Measurements from ENCODE around the gene SEMA4C. TPM values are rescaled to one million over a fixed set of nuclear protein-coding genes. Genes with fewer than 3 reads are reported as not detected.

The SEMA4C gene
- total RNA-seq, 1 donor from 2014 or later = 39.1 TPM

DNA sequence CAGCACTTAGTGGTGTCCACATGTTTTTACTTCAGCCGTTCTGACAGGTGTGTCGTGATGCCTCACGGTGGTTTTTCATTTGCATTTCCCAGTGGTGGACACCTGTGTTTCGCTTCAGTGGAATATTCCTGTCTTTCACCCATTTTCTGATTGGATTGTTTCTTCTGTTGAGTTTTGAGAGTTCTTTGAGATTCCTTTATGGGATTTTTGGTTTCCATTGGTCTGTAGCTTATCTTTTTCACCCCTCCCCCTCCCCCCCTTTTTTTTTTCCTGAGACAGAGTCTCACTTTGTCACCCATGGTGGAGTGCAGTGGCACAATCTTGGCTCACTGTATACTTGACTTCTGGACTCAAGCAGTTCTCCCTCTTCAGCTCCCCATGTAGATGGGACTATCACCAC is 34.0 kb downstream of the SEMA4C start:
- Histone ChIP-seq H3K27me3 (no peaks in the 10 kb centered on the region), H3K4me2 (no peak overlapping the region), H3K4me1 (peaks cover 20% of the 10 kb centered on the region), H3K27ac (no peak overlapping the region), H3K9me3 (ENCODE audit: low read depth) (no peaks in the 10 kb centered on the region), H2AFZ (replicated peaks) (no peak overlapping the region), H3K9ac (no peak overlapping the region), H3F3A (ENCODE audit: low read depth) (peaks cover 26% of the 10 kb centered on the region), H3K4me3 (no peak overlapping the region), H3K36me3 (no peaks in the 10 kb centered on the region), H4K20me1 (ENCODE audit: low read depth) (peaks cover 23% of the 10 kb centered on the region), H3K79me2 (ENCODE audit: low read depth) (no peaks in the 10 kb centered on the region)
- TF ChIP-seq EZH2phosphoT487 (IDR thresholded peaks at IDR 0.05) (no peak), EZH2 (IDR thresholded peaks at IDR 0.05) (no peak)
- TF ChIP-seq, protein P1, sequence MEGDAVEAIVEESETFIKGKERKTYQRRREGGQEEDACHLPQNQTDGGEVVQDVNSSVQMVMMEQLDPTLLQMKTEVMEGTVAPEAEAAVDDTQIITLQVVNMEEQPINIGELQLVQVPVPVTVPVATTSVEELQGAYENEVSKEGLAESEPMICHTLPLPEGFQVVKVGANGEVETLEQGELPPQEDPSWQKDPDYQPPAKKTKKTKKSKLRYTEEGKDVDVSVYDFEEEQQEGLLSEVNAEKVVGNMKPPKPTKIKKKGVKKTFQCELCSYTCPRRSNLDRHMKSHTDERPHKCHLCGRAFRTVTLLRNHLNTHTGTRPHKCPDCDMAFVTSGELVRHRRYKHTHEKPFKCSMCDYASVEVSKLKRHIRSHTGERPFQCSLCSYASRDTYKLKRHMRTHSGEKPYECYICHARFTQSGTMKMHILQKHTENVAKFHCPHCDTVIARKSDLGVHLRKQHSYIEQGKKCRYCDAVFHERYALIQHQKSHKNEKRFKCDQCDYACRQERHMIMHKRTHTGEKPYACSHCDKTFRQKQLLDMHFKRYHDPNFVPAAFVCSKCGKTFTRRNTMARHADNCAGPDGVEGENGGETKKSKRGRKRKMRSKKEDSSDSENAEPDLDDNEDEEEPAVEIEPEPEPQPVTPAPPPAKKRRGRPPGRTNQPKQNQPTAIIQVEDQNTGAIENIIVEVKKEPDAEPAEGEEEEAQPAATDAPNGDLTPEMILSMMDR (IDR thresholded peaks at IDR 0.05) = no peak
- peaks cover 22% of the 10 kb centered on the region for H3K4me1 Mint-ChIP-seq
- H3K27ac Mint-ChIP-seq = no peak overlapping the region
- no peaks in the 10 kb centered on the region for H3K9me3 Mint-ChIP-seq
- no peak overlapping the region for H3K4me3 Mint-ChIP-seq
- peaks cover 5% of the 10 kb centered on the region for H3K27me3 Mint-ChIP-seq (ENCODE audit: insufficient read depth, low read depth)
- DNase-seq (ENCODE audit: low spot score) = no peak
- H3K36me3 Mint-ChIP-seq = peaks cover 20% of the 10 kb centered on the region

DNA sequence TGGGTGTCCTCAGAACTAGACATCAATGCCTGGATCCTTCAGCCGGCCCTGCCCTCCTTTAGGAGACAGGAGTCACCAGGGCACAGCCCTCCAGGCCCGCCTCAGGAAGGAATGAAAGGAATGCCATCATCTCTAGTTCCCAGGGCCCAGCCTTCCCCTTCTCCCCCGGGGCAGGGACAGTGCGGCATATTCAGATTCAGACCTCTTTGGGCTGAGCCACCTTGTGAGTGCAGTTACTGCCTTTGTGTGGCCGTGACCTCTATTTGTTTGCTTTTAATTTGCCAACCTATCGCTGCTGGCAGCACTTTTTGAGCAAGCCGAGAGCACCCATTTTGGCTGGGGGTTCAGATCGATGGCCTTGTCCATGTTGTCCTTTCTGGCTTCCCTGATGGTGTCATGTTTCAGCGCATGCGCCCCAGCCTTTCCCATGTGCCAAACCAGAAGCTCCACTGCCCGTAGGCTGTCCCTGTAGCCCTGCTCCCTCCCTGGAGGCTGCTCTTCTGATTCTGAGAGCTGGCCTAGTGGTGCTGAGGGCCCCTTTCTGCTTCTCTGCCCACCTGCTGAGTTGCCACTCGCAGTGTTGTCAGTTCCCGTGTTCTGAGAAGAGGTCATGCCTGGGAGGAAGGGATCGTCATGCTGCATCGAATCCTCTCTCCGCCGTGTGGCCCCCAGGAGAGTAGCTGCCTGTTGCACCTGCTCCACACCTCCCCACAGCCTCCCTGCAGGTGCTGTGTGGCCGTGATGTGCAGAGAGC is 36.9 kb downstream of the SEMA4C start:
- Histone ChIP-seq H3K9me3 (ENCODE audit: low read depth) (no peaks in the 10 kb centered on the region), H3F3A (ENCODE audit: low read depth) (peaks cover 30% of the 10 kb centered on the region), H3K4me2 (peak overlapping the region; percentile 73), H3K9ac (no peak overlapping the region), H3K4me3 (peak overlapping the region; percentile 27), H2AFZ (replicated peaks) (peak overlapping the region; percentile 64), H4K20me1 (ENCODE audit: low read depth) (peaks cover 27% of the 10 kb centered on the region), H3K36me3 (no peaks in the 10 kb centered on the region), H3K79me2 (ENCODE audit: low read depth) (no peaks in the 10 kb centered on the region), H3K27me3 (no peaks in the 10 kb centered on the region), H3K27ac (peak overlapping the region; percentile 89), H3K4me1 (peaks cover 20% of the 10 kb centered on the region)
- Mint-ChIP-seq H3K4me1 (peaks cover 22% of the 10 kb centered on the region), H3K9me3 (no peaks in the 10 kb centered on the region), H3K36me3 (peaks cover 38% of the 10 kb centered on the region), H3K27me3 (ENCODE audit: insufficient read depth, low read depth) (peaks cover 7% of the 10 kb centered on the region), H3K27ac (peak overlapping the region; percentile 82), H3K4me3 (peak overlapping the region; percentile 59)
- peak; percentile 93 for DNase-seq (ENCODE audit: low spot score)
- TF ChIP-seq, protein P1 (IDR thresholded peaks at IDR 0.05) = no peak
- no peak for TF ChIP-seq EZH2 (IDR thresholded peaks at IDR 0.05)
- TF ChIP-seq EZH2phosphoT487 (IDR thresholded peaks at IDR 0.05) = no peak

DNA sequence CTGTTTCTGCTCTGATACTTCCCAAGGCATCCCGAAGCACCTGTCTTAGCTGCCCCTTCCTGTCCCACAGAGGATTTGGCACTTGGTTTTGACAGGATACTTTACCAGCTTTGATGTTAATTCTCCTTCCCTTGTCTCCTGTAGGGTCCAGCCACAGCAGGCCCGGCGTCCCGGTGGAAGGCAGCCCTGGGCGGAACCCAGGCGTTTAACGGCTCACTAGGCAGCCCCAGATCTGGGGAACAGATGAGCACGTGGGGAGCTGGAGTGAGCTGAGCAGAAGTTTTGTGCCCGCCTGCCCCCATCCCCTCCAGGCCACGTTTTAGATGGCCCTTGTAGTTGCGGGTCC is 37.5 kb downstream of the SEMA4C start:
- Histone ChIP-seq H3K4me2 (peak overlapping the region; percentile 73), H2AFZ (replicated peaks) (no peak overlapping the region), H3K36me3 (no peaks in the 10 kb centered on the region), H3K4me3 (no peak overlapping the region), H3K27ac (peak overlapping the region; percentile 89), H4K20me1 (ENCODE audit: low read depth) (peaks cover 27% of the 10 kb centered on the region), H3K27me3 (no peaks in the 10 kb centered on the region), H3K79me2 (ENCODE audit: low read depth) (no peaks in the 10 kb centered on the region), H3K4me1 (peaks cover 20% of the 10 kb centered on the region), H3K9ac (no peak overlapping the region), H3K9me3 (ENCODE audit: low read depth) (no peaks in the 10 kb centered on the region), H3F3A (ENCODE audit: low read depth) (peaks cover 30% of the 10 kb centered on the region)
- Mint-ChIP-seq H3K27ac (peak overlapping the region; percentile 50), H3K36me3 (peaks cover 38% of the 10 kb centered on the region), H3K9me3 (no peaks in the 10 kb centered on the region), H3K4me3 (no peak overlapping the region), H3K27me3 (ENCODE audit: insufficient read depth, low read depth) (peaks cover 7% of the 10 kb centered on the region), H3K4me1 (peaks cover 22% of the 10 kb centered on the region)
- TF ChIP-seq EZH2phosphoT487 (IDR thresholded peaks at IDR 0.05) (no peak), EZH2 (IDR thresholded peaks at IDR 0.05) (no peak)
- no peak for DNase-seq (ENCODE audit: low spot score)

DNA sequence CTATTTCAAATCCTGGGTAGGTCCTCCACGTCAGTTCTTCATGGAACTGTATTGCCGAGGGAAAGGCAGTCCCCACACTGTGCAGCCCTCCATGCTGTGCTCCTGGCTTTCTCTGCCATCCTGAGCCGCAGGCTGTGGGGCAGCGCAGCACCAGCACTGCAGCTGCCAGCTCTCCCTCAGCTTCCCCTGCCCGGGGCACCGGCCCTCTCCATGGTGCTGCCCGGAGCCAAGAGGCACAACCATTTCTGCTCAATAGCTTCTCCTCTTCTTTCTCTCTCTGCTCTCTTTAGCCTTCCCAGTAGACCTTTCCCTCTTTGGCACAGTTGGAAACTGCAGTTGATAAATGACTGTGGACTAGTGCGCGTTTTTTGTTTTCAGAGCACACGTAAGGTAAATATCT is 38.2 kb downstream of the SEMA4C start:
- H3K36me3 Mint-ChIP-seq = peaks cover 34% of the 10 kb centered on the region

More for the DNA sequence above, 38.2 kb downstream of the SEMA4C start:
- Histone ChIP-seq H3K4me1 (peaks cover 20% of the 10 kb centered on the region), H3K9me3 (ENCODE audit: low read depth) (no peaks in the 10 kb centered on the region), H3K27me3 (no peaks in the 10 kb centered on the region), H2AFZ (replicated peaks) (no peak overlapping the region), H3K27ac (peak overlapping the region; percentile 89), H3K9ac (no peak overlapping the region), H4K20me1 (ENCODE audit: low read depth) (peaks cover 27% of the 10 kb centered on the region), H3K79me2 (ENCODE audit: low read depth) (no peaks in the 10 kb centered on the region), H3K4me2 (no peak overlapping the region), H3K4me3 (no peak overlapping the region), H3F3A (ENCODE audit: low read depth) (peaks cover 30% of the 10 kb centered on the region), H3K36me3 (no peaks in the 10 kb centered on the region)
- DNase-seq (ENCODE audit: low spot score) = peak; percentile 35
- Mint-ChIP-seq H3K27ac (no peak overlapping the region), H3K27me3 (ENCODE audit: insufficient read depth, low read depth) (peaks cover 5% of the 10 kb centered on the region), H3K9me3 (no peaks in the 10 kb centered on the region), H3K4me1 (peaks cover 22% of the 10 kb centered on the region), H3K4me3 (no peak overlapping the region)
- TF ChIP-seq EZH2 (IDR thresholded peaks at IDR 0.05) = no peak
- TF ChIP-seq, protein P1 (IDR thresholded peaks at IDR 0.05) = no peak
- no peak for TF ChIP-seq EZH2phosphoT487 (IDR thresholded peaks at IDR 0.05)

All from neural progenitor cell (in vitro differentiated cells).